ENCODE data around the gene AOPEP.

The AOPEP gene

GRCh38 chr9:94895668-94896067 lies 169.2 kb downstream of the AOPEP start:
- Mint-ChIP-seq H3K4me1 (ENCODE audit: low read depth) (peaks cover 10% of the 10 kb centered on the region), H3K27ac (no peak overlapping the region), H3K27me3 (no peaks in the 10 kb centered on the region), H3K4me3 (no peak overlapping the region), H3K36me3 (ENCODE audit: low read depth) (peaks cover 18% of the 10 kb centered on the region), H3K9me3 (peaks cover 13% of the 10 kb centered on the region)

DNA sequence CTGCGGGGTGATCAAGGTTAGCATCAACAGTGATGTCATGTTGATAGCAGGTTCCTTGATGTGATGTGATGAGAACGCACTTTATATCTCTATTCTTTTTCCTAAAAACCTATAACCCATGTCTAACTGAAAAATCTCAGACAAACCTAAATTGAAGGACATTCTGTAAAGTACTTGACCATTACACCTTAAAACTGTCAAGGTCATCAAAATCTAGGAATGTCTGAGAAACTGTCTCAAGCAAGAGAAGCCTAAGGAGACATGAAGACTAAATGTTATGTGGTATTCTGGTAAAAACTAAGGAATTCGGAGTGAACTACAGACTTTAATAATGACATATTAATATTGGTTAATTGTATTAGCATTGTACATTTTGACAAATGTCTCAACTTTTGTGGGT lies 170.0 kb downstream of the AOPEP start:
- no peak overlapping the region for H3K27ac Mint-ChIP-seq
- H3K4me3 Mint-ChIP-seq = no peak overlapping the region
- H3K9me3 Mint-ChIP-seq = peaks cover 5% of the 10 kb centered on the region
- peaks cover 17% of the 10 kb centered on the region for H3K36me3 Mint-ChIP-seq (ENCODE audit: low read depth)
- peaks cover 17% of the 10 kb centered on the region for H3K4me1 Mint-ChIP-seq (ENCODE audit: low read depth)
- H3K27me3 Mint-ChIP-seq = no peaks in the 10 kb centered on the region

DNA sequence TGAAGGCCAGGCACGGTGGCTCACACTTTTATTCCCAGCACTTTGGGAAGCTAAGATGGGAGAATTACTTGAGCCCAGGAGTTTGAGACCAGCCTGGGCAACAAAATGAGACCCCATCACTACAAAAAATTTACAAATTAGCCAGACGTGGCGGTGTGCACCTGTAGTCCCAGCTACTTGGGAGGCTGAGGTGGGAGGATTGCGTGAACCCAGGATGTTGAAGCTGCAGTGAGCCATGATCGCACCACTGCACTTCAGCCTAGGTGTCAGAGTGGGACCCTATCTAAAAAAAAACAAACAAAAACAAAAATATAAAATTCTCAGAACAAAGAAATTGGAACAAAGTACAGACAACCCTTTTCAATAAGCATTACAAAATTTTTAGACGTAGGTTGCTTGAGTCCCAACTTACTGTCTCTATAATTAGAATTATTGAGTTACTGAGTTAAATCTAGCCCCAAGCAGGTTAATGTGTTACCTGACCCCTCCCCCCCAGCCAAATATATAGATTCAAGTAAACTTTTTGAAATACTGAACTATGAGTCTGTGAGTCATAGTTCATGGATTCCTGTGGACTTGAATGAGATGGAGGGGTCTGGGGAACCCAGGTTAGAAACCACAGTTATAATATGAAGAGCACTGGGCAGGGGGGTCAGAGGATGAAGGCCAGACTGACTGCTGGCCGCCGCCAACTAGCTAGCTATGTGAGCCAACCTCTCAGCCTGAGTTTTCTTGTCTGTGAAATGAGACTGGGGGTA lies 173.1 kb downstream of the AOPEP start:
- Mint-ChIP-seq H3K36me3 (ENCODE audit: low read depth) (peaks cover 13% of the 10 kb centered on the region), H3K4me1 (ENCODE audit: low read depth) (peaks cover 17% of the 10 kb centered on the region), H3K4me3 (no peak overlapping the region)

GRCh38 chr9:94900222-94901018 lies 173.9 kb downstream of the AOPEP start:
- Mint-ChIP-seq H3K4me1 (ENCODE audit: low read depth) (peaks cover 17% of the 10 kb centered on the region), H3K36me3 (ENCODE audit: low read depth) (peaks cover 13% of the 10 kb centered on the region), H3K27me3 (no peaks in the 10 kb centered on the region), H3K9me3 (no peaks in the 10 kb centered on the region), H3K27ac (peak overlapping the region; percentile 33), H3K4me3 (no peak overlapping the region)

More for the DNA sequence above, 173.1 kb downstream of the AOPEP start:
- no peaks in the 10 kb centered on the region for H3K9me3 Mint-ChIP-seq
- no peaks in the 10 kb centered on the region for H3K27me3 Mint-ChIP-seq
- H3K27ac Mint-ChIP-seq = no peak overlapping the region

GRCh38 chr9:94901019-94901363 lies 174.5 kb downstream of the AOPEP start:
- no peak overlapping the region for H3K27ac Mint-ChIP-seq
- H3K9me3 Mint-ChIP-seq = no peaks in the 10 kb centered on the region
- peaks cover 17% of the 10 kb centered on the region for H3K4me1 Mint-ChIP-seq (ENCODE audit: low read depth)
- peaks cover 13% of the 10 kb centered on the region for H3K36me3 Mint-ChIP-seq (ENCODE audit: low read depth)
- H3K27me3 Mint-ChIP-seq = no peaks in the 10 kb centered on the region
- no peak overlapping the region for H3K4me3 Mint-ChIP-seq

DNA sequence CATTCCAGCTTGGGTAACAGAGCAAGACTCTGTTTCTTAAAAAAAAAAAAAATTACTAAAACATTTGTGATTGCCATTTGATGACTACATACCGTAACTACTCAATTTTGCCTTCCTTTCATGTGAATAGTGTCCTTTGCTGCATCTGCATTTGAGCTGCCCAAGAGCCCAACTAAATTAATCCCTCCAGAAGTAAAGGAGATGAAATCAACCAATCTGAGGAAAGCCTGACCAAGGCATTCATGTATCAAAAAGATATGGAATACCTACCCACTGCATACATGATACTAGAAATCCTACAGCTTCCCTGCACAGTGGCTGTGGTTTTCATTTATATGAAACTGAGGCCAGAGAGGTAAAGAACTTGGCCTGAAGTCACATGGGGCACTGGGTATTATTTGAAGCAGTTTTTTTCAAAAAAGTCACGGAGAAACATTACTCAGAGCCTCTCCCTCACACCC lies 177.5 kb downstream of the AOPEP start:
- Mint-ChIP-seq H3K27me3 (no peaks in the 10 kb centered on the region), H3K4me1 (ENCODE audit: low read depth) (peaks cover 17% of the 10 kb centered on the region), H3K4me3 (no peak overlapping the region), H3K27ac (no peak overlapping the region), H3K36me3 (ENCODE audit: low read depth) (peaks cover 13% of the 10 kb centered on the region), H3K9me3 (no peaks in the 10 kb centered on the region)

- H3K4me1 Mint-ChIP-seq (ENCODE audit: low read depth) = peaks cover 19% of the 10 kb centered on the region
- H3K27me3 Mint-ChIP-seq = no peaks in the 10 kb centered on the region
- no peak overlapping the region for H3K4me3 Mint-ChIP-seq
- H3K9me3 Mint-ChIP-seq = no peaks in the 10 kb centered on the region
- H3K36me3 Mint-ChIP-seq (ENCODE audit: low read depth) = peaks cover 13% of the 10 kb centered on the region
- H3K27ac Mint-ChIP-seq = no peak overlapping the region
These were observed 178.3 kb downstream of the AOPEP start for GRCh38 chr9:94904806-94905205.

DNA sequence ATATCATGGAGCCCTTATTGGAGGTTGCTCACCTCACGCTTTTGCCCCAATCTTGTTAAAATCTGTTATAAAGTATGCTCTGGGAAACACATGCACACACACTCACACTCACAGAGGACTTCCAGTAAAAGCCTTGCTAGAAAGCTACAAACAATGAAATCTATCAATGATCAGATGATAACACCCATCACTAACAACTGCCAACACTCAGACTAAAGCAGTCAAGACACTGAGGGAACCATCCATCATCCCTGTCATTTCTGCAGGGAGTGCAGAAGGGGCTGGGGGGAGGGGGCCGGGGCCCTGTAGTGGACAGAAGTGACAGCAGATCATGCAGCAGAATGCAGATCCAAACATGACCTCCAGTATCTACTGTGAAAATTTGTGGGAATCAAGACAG lies 179.1 kb downstream of the AOPEP start:
- Mint-ChIP-seq H3K4me3 (no peak overlapping the region), H3K36me3 (ENCODE audit: low read depth) (peaks cover 11% of the 10 kb centered on the region), H3K27me3 (no peaks in the 10 kb centered on the region)

DNA sequence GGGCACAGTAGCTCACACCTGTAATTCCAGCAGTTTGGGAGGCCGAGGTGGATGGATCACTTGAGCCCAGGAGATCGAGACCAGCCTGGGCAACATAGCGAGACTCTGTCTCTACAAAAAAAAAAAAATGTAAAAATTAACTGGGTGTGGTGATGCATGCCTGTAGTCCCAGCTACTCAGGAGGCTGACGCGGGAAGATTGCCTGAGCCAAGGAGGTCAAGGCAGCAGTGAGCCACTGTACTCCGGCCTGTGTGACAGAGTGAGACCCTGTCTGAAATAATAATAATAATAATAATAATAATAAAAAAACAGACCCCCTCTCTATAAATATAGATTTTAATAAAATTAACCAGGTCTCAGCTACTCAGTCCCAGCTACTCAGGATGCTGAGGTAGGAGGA lies 179.7 kb downstream of the AOPEP start:
- H3K27me3 Mint-ChIP-seq = no peaks in the 10 kb centered on the region
- H3K36me3 Mint-ChIP-seq (ENCODE audit: low read depth) = peaks cover 5% of the 10 kb centered on the region
- no peaks in the 10 kb centered on the region for H3K9me3 Mint-ChIP-seq
- H3K27ac Mint-ChIP-seq = no peak overlapping the region
- H3K4me1 Mint-ChIP-seq (ENCODE audit: low read depth) = peaks cover 7% of the 10 kb centered on the region
- no peak overlapping the region for H3K4me3 Mint-ChIP-seq

More for the DNA sequence above, 179.1 kb downstream of the AOPEP start:
- Mint-ChIP-seq H3K4me1 (ENCODE audit: low read depth) (peaks cover 13% of the 10 kb centered on the region), H3K9me3 (no peaks in the 10 kb centered on the region), H3K27ac (no peak overlapping the region)

GRCh38 chr9:94906713-94907112 lies 180.2 kb downstream of the AOPEP start:
- Mint-ChIP-seq H3K27ac (no peak overlapping the region), H3K4me3 (no peak overlapping the region), H3K4me1 (ENCODE audit: low read depth) (peaks cover 6% of the 10 kb centered on the region), H3K27me3 (no peaks in the 10 kb centered on the region), H3K36me3 (ENCODE audit: low read depth) (peaks cover 3% of the 10 kb centered on the region), H3K9me3 (no peaks in the 10 kb centered on the region)

DNA sequence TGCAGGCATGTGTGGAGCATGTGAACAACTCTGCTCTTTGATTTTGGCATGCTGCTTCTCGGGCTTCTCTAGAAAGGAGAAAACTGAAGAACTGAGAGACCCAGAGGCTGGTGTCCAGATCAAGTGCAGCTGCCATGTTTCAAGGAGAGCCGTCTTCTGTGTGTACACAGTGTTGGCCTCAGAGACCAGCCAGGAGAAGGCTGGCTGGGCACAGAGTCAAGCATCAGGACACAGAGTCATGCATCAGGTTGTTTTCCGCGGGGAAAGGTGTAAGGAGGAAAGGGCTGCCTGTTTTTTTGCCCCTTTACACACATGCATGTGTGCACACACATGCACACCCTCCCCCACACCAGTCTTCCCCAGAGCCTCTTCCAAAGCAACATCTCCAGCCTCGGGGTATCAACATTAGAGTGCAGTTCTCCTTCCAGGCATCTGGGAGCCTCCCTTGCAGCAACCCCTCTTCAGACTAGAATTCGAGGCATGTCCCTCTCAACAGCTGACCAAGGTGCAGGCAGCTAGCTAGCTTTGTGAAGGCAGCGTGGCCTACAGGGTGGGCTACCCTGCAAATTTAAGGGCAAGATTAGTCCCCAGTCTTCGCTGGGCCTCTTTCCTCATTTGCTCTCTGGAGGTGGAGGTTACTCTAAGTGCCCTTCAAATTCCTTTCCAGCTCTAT lies 180.9 kb downstream of the AOPEP start:
- peaks cover 3% of the 10 kb centered on the region for H3K36me3 Mint-ChIP-seq (ENCODE audit: low read depth)
- peaks cover 6% of the 10 kb centered on the region for H3K4me1 Mint-ChIP-seq (ENCODE audit: low read depth)
- H3K4me3 Mint-ChIP-seq = no peak overlapping the region
- no peaks in the 10 kb centered on the region for H3K27me3 Mint-ChIP-seq
- H3K27ac Mint-ChIP-seq = no peak overlapping the region
- no peaks in the 10 kb centered on the region for H3K9me3 Mint-ChIP-seq

- Mint-ChIP-seq H3K27me3 (no peaks in the 10 kb centered on the region), H3K9me3 (no peaks in the 10 kb centered on the region), H3K4me3 (no peak overlapping the region), H3K36me3 (ENCODE audit: low read depth) (peaks cover 3% of the 10 kb centered on the region), H3K4me1 (ENCODE audit: low read depth) (peaks cover 6% of the 10 kb centered on the region), H3K27ac (no peak overlapping the region)
These were observed 181.6 kb downstream of the AOPEP start for GRCh38 chr9:94908011-94908563.

DNA sequence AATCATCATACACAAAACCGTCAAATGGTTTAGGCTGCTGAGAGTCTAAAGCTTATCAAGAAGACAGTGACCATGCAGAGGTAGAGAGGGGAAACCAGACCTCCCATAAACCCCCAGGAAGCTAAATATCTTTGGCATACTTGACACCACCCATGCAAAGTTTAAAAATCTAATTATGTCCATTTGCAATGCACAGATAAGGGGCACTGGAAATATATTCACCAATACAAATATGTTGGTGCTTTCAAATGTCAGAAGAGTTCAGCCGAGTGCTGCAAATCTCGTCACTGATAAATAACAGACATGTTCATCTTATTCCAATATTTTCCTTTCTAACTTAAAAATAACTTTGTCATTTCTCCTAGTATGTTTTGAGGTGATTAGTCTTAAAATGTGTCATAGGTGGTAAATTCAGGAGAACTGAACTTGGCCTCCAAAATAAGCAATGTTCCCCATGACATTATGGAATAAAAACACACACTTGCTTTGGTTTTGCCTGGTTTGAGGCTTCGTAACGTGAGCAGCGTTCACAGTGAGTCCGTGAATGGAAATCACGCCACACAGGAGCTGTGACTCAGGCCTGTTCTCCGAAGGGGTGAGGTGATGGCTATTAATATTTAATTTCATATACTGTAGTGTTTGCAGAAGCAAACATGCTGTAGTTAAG lies 182.2 kb downstream of the AOPEP start:
- no peak overlapping the region for H3K4me3 Mint-ChIP-seq
- no peaks in the 10 kb centered on the region for H3K9me3 Mint-ChIP-seq
- no peak overlapping the region for H3K27ac Mint-ChIP-seq
- H3K36me3 Mint-ChIP-seq (ENCODE audit: low read depth) = peaks cover 3% of the 10 kb centered on the region
- peaks cover 6% of the 10 kb centered on the region for H3K4me1 Mint-ChIP-seq (ENCODE audit: low read depth)
- H3K27me3 Mint-ChIP-seq = no peaks in the 10 kb centered on the region

- H3K9me3 Mint-ChIP-seq = no peaks in the 10 kb centered on the region
- H3K4me1 Mint-ChIP-seq (ENCODE audit: low read depth) = peaks cover 6% of the 10 kb centered on the region
- no peaks in the 10 kb centered on the region for H3K27me3 Mint-ChIP-seq
- no peak overlapping the region for H3K27ac Mint-ChIP-seq
- H3K36me3 Mint-ChIP-seq (ENCODE audit: low read depth) = no peaks in the 10 kb centered on the region
- no peak overlapping the region for H3K4me3 Mint-ChIP-seq
These were observed 182.9 kb downstream of the AOPEP start for GRCh38 chr9:94909250-94909894.

All from stimulated activated naive CD8-positive, alpha-beta T cell treated with anti-CD3 and anti-CD28 coated beads, Interleukin-15, Interleukin-2, amounts not matched to agents 100 ng/mL and 50 ng/mL, for 24 hours (primary cell).